Measurements from ENCODE around the gene ATP5PD.

GRCh38 chr17:75031972-75032719 is 14.6 kb downstream of the ATP5PD start:
- no peak for TF ChIP-seq CTCF (IDR thresholded peaks at IDR 0.05; ENCODE audit: low read length)
- no peak for TF ChIP-seq EZH2 (optimal IDR thresholded peaks at IDR 0.05; ENCODE audit: low read depth, low read length)
- TF ChIP-seq EZH2phosphoT487 (IDR thresholded peaks at IDR 0.05; ENCODE audit: low read length) = no peak
